ENCODE data around the gene CAMKMT.

DNA sequence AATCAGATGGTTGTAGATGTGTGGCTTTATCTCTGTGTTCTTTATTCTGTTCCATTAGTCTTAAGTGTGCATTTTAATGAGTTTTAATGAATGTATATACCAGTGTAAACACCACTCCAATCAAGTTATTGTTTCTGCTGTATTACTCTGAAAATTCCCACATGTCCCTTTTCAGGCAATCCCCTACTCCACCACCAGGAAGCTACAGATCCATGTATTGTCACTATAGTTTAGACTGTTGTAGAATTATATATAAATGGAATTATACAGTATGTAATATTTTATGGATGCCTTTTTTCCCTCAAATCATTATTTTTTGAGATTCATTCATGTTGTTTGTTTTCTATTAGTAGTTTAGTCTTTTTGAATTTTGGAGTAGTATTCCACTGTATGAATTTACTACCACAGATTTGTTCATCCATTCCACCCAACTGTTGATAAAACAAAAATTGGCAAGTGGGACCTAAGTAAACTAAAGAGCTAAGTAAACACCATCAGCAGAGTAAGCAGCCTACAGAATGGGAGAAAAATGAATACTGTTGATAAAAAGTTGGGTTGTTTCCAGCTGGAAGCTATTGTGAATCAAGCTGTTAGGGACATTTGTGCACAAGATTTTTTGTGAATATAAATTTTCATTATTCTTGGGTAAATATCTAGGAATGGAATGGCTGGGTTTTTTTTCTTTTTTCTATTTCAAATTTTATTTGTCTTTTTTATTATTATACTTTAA, 262.0 kb downstream of the CAMKMT start:
- TF ChIP-seq E2F8 (IDR thresholded peaks at IDR 0.05; ENCODE audit: low read depth, partially characterized antibody) (no peak), CBFB (CRISPR knock-in tag; IDR thresholded peaks at IDR 0.05) (no peak), KAT8 (IDR thresholded peaks at IDR 0.05; ENCODE audit: low read depth) (no peak), YBX1 (IDR thresholded peaks at IDR 0.05) (no peak), CHD1 (IDR thresholded peaks at IDR 0.05; ENCODE audit: low read length) (no peak), JUN (IDR thresholded peaks at IDR 0.05; ENCODE audit: borderline replicate concordance, low read depth, low read length) (no peak), JUN (CRISPR knock-in tag; IDR thresholded peaks at IDR 0.05; ENCODE audit: borderline replicate concordance) (no peak), POLR2H (tag; IDR thresholded peaks at IDR 0.05; ENCODE audit: low read depth) (no peak), CREM (IDR thresholded peaks at IDR 0.05; ENCODE audit: low read depth) (no peak), GABPA (tag; conservative IDR thresholded peaks at IDR 0.05; ENCODE audit: low read depth) (no peak)
- TF ChIP-seq, protein P1, sequence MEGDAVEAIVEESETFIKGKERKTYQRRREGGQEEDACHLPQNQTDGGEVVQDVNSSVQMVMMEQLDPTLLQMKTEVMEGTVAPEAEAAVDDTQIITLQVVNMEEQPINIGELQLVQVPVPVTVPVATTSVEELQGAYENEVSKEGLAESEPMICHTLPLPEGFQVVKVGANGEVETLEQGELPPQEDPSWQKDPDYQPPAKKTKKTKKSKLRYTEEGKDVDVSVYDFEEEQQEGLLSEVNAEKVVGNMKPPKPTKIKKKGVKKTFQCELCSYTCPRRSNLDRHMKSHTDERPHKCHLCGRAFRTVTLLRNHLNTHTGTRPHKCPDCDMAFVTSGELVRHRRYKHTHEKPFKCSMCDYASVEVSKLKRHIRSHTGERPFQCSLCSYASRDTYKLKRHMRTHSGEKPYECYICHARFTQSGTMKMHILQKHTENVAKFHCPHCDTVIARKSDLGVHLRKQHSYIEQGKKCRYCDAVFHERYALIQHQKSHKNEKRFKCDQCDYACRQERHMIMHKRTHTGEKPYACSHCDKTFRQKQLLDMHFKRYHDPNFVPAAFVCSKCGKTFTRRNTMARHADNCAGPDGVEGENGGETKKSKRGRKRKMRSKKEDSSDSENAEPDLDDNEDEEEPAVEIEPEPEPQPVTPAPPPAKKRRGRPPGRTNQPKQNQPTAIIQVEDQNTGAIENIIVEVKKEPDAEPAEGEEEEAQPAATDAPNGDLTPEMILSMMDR (IDR thresholded peaks at IDR 0.05 in 2 of 3, conservative IDR thresholded peaks at IDR 0.05 in 1 of 3; ENCODE audit: insufficient read depth in 2 of 3, low read depth in 1 of 3, low read length in 3 of 3), result no peak
